Measurements from ENCODE around the gene ITGA11.

Gene ITGA11

DNA sequence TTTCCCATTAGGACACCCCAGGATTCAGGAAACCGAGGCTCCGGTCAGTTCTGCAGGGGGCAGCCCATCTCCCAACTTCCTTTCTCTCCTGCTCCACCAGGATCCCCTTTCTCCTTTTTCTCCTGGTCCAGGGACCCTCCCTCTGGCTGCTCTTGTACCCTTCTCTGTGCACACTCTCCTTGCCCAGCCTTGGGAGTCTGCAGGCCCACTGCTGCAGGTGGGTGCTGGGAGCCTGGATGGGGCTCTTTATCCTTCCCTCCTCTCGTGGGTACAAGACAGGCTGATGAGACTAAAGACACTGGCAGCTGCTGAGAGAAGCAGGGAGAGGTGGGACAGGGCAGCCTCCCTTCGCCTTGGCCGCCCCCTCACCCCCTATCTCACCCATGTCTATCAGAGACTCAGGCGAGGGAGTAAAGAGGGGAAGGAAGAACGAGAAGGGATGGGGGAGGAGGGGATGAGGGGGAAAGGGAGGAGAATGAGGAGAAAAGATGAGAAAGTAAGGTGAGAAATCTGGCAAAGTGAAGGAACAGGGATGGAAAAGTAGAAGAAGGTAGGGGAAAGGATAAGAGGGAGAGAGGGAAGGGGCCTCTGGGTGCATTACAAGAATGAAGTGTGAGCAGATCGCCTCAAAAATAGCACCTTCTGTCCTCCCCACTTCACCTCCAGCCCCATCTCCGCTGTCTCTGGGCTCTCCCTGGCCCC is 45.2 kb downstream of the ITGA11 start:
- DNase-seq = no peak

DNA sequence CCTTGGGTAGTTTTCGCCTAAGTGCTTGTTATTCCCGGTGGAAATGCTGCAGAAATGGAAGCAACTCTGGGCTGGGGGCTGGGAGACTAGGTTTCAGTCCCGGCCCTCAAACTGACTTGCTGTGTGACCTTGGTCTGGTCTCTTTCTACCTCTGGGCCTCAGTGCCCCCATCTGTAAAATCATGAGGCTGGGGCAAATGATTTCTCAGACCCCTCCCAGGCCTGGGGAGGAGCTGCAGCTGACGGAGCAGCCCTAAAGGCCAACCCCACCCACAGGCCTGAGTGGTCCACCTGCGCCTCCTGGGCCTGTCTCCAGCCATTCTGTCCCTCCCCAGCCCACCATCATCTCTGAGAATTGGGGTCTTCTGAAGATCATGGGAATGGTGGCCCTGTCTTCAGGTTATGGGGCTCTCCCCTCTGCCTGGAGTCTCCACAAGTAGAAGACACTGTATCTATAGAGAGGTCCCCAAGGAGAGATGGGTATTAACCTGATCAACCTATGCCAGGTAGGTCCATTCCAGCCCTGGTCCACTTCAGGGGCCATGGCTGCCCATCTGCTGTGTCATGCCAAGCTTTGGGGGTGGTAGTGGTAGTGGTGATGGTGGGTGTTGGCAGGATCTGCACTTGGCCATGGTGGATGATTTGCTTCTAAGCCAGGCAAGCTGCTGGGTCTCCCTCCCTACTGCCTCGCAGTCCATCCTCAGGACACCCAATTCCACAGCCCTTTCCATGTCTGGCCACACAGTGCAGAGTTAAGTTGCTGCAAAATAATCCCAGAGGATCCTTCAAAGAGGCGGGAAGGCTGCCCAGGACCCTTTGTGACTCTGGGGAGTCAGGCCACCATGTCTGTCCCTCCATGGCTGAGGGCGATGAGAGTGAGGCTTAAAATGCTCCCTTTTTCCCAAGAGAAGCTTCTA is 46.0 kb downstream of the ITGA11 start:
- DNase-seq = no peak

DNA sequence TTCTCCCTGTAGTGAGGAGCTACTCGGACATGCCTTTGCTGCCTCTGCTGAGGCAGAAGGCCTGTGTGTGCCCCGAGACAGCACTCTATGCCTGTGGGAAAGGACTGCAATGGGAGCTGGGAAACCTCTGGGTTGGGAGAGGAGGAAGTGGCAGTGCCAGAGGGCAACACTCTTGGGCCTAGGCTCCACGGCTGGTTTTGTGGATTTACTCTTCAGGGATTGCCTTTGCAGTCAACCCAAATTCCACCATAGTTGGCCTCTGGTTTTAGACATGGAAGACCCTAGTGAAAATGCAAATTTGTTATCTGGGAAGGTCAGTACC is 46.8 kb downstream of the ITGA11 start:
- no peak for DNase-seq

DNA sequence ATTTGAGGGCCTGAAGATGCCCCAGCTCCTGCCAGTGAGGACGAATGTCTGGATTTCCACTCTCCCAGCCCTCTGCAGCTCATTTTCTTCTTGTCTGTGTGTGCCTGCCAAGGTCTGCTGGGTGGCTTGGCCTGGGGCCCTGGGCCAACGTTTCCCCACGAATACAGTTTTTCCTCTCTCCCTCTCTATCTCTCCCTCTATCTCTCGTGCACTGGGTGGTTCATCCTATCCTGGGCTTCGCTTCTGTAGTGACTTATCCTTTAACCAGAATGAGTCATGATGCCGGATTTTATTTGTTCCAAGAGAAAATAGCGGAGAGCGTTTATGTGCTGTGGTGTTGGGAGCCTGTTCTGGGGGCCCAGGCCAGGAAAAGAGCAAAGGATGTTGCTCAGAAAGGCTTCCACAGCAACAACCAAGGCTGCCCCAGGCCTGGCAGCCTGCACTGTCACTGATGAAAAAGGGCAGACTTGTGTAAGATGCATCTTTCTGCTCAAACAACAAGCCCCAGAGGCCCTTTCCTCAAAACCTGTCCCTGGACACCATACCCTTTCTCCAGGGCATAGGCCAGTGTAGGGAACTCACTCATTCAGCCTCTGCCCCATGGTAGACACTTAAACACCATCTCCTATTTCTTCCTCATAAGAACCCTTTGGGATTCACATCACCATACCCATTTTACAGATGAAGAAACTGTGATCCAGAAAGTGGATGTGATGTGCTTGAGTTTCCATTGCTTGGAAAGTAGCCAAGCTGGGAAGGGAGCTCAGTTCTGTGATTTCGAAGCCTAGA is 47.3 kb downstream of the ITGA11 start:
- no peak for DNase-seq

DNA sequence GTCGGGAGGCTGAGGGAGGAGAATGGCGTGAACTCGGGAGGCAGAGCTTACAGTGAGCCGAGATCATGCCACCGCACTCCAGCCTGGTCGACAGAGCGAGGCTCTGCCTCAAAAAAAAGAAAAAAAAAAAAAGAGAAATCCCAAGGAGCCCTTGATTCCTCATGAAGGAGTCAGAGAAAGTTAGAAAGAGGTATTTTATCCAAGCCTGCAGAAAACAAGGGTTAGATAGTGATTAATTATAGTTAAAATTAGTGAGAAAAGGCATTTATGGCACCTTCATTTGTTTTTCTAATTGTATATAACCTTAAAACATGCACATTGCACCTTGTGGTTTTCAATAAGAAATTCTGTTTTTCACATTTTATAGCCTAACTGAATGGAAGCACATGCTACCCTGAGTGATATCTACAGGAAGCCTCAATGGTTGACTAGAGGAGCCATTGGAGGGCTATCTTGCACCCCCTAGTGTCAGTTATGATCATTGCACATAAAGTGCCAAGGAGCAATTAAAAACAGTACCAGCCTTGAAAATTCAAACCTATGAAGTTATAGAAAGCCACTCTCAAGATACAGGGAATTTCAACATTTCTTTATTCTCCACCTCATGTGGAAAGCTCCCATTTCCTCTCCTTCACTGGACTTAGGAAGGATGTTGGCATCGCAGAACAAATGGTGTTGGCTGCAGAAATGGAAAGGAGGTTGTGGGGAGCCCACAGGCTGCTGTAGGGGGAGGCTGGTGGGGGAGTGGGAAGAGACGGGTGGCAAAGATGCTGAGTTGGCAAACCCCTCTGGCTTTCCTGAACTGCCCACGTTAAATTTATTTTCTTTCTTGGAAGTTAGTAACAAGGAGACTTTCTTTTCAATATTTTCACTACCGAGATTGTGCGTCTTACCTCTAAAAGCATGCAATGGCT is 48.5 kb downstream of the ITGA11 start:
- peak; percentile 29 for DNase-seq

DNA sequence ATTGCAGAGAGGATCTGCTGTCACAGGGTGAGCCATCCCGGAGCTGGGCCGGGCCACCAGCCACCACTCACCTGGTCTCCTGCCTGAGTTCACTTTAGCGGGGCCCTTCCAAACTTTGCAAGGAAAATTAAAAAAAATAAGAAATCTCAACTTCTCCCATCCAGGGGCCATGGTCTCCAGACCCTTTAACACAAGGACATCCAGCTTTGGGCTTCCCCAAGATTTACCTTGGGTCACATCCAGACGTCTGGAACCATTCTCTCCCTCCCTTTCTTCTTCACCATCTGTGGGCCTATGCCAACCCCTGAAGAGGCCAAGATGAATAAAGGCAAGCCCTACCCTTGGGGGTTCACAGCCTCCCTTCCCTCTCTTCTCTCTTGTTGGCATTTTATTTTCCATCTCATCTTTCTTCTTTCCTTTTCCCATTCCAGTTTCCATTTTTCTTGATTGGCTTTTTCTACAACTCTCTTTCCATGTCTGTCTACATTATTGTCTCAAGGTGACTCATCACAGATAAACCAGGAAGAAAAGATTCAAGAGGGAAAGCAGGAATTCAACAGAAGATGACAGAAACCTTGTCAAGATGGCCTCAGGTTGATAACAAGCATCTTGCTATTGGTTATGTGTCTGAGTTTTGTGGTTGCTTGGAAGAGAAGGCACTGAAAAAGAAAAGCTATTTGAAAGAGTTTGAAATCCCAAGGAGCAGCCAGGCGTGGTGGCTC is 49.5 kb downstream of the ITGA11 start:
- no peak for DNase-seq

DNA sequence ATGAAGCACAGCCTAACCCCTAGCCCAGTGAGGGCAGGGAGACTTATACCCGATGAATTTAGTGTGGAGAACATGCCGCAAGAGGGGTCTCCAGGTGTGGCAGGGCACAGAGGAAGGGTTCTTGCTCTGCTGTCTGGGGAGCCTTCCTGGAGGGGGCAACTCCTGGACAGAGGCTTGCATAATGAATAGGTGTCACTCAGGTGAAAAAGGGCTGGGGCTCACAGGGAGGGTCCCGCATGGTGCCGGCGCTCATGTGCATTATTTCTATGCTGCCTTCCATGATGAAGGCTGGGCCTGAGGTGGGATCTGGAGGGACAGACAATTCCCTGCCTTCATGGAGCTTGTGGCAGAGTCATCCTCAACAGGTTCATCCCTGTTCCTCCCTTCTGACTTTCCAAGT is 51.5 kb downstream of the ITGA11 start:
- DNase-seq = no peak

DNA sequence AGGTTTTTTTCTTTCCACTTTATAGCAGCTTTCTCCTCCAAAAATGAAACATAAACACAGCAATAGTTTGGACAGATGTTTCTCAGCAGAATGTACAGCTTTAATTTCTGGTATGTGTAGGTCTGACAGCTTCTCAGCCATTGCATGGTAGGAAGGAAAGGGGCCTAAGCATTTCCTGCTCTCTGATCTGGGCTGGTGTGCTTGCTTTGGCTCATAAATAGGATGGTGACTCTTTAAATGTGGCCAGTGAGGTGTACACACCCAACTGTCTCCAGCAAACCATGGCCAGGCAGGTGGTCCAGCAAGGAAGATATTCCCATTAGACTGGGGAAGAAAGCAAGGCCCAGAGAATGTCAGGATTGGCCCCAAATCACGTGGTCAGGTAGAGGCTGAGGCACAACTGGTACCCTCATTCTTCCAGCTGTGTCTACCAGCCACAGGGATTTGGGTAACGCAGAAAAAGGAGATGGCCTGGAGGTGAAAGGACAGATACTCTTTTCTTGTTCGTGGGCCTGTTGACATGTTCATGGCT is 52.1 kb downstream of the ITGA11 start:
- no peak for DNase-seq

DNA sequence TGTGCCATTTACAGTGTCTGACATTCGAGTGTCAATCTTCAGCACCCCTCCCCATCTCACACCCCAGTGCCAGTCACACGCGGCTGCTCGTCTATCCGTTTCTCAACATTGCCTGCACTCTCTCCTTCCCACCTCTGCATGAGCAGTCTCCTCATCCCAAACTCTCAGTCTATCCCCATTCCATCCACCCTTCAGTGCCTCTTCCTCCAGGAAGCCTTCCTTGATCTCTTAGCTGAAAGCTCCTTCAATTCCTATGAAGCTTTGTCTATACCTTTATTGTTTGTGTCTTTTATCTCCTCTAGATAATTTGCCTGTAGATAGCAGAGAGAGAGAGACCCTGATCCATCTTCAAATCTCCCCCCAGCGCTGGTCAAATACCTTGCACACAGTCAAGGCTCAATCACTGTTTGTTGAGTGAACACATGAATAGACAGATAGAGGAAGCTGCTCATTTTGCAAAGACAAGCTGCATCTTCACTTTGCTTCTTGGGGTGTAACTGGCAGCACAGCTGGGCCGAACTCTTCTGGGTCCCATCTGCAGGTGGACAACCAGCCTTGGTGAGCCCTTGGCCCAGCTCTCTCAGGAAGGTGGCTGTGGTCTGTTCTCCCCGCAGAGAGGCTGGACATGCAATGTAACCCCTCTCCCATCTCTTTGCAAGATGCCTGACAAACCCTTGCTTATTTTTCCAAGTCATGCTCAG is 52.8 kb downstream of the ITGA11 start:
- no peak for DNase-seq

DNA sequence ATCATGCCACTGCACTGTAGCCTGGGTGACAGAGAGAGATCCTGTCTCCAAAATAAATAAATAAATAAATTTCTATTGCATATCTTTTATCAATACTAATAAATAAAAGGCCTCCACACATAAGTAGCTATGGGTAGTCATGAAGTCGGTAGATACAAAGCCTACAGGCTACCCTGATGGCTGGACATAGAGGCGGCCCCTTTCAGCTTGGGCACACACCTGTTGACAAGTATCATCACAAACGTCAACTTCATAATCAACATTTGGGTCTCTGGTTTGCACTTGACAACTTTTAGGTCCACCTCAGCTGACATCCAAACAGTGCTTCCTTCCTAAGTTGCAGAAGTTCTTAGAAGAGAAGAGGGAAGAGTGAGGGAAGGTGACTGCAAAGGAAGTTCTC is 53.4 kb downstream of the ITGA11 start:
- DNase-seq = no peak

DNA sequence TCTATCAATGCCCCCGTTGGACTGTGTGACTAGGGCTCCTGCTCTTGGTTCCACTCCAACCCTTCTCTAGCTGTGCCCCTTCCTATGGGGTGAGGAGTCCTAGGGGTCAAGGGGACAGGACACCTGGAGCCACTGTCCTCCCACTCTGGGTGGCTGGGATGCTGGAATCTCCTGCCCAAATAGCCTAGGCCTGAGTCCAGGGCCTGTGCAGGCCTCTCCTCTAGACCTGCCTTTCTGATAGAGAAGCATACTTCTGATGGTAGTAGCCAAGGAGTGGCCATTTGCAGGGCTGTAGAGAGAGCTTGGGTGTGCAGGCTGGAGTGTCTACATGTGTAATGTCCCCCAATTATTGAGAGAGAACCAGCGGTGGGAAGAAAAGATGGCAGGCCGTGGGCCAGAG is 54.2 kb downstream of the ITGA11 start:
- DNase-seq = no peak

DNA sequence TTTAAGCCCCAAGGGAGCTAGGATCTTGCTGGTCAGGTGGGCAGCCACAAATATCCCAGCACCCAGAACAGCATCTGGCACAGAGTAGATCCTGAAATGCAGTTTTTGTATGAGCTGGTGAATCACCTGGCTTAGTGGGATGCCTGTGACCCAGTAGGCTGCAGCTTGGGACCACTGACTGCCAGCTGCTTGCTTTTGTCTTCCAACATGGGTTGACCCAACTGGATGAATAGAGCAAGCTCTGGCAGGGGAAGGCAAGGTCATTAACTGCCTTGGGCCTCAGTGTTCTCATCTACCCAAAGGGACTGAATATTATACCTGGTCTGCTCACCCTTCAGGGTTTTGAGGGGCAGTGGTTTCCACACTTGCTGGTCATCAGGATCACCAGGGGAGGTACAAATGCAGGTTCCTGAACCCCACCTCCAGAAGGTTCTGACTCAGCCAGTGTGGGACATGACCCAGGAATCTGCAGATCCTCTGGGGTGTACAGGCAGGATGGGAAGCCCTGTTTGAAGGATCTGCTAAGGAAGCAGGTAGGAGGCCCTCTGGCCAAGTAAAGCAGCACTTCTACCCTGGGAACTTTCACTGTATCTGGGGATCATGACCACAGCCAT is 55.4 kb downstream of the ITGA11 start:
- DNase-seq = no peak

DNA sequence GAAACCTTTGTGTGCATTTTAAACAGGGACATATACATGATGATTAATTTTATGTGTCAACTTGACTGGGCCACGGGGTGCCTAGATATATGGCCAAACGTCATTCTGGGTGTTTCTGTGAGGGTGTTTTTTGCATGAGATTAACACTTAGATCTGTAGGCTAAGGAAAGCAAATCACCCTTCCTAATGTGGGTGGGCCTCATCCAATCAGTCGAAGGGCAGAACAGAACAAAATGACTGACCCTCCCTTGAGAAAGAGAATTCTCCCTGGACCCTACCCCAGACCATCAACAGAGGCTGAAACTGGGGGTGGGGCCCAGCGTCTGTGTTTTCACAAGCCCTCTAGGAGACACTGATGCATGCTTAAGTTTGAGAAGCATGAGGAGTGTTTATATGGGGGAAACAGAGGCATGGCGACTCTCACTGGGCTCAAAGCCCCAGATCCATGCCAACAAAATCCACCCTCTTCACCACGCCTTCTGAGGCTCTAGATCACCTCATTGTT is 56.2 kb downstream of the ITGA11 start:
- DNase-seq = no peak

DNA sequence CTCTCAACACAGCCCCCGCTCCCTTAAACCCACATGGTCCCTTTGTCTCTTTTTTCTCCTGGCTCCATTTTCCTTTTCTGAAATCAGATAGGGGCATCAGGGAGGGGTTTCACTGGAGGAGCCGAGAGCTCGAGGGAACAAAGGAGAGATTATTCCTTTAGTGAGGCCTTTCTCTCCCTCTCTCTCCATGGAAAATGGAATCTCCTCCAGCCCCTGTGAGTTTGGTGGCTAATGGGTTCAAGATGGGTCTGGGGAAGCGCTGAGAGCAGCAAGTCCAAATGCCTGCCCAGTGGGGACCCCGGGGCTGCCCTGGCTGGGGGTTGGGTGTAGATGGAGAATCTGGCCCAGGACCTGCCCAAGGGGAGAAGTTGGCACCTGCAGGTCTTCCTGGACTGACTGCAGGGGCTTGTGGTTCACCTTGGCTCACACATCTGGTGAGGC is 56.8 kb downstream of the ITGA11 start:
- DNase-seq = no peak

DNA sequence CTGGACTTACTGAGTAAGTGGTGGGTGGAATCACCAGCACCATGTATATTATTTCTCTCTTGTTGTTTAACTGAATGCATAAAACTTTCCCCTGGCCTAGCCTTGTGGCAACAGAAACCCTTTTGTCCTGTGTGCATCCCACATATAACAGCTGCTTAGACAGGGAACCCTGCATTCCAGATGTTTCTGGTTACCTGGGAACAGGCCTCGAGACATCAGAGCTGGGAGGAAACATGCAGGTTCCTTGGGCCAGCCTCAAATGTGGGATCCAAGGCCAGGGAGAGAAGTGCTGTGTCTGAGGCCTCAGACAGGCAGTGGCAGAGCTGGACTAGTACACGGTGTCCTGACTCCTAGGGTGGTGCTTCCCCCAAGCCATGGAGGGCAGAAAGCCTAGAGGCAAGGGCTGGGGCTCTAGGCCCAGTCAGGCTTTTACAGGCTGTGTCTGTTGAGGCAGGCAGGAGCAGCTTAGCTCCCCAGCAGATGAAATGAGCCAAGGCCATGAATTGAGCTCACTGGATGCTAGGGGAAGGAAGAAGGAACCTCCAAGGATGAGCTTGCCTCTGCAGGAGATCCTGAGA is 57.7 kb downstream of the ITGA11 start:
- DNase-seq = no peak

DNA sequence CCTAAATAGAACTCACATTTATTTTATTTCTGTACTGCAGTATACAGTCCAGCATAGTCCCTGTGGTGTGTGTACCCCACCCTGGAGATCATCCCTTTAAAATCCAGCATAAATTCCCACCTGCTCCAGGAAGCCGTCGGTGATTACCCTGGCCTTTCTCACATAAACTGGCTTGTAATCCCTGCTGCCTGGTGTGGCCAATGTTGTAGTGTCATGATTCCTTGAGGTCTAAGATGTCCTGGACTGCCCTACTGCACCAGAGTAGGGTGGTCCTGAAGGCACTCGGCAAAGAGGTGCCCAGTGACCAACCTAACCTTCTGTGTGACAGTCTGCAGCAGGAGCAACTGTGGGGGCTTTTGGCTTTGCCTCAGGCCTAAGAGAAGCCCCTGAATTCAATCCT is 58.9 kb downstream of the ITGA11 start:
- no peak for DNase-seq

DNA sequence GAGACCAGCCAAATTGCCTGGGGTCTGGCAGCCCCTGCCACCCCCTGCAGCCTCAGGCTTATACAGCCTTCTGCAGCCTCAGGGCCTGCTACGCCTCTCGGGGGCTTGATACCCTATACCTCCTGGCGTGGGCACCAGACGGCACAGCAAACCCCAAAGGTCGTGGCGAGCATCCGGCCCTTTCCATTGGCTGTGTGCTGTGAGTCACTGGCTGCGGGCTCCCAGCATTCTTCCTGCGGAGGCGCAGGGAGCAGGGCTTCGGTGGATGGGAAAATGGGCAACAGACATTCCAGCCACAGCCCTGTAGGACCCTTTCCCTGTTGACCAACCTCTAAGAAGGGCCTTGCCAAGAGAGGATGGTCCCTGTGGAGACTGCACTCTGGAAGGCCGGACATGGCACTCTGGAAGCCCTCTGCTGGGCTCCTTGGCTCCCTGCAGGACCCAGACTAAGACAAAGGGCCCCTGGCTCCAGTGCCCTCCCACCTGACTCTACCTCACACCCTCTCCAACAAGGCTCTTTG is 59.6 kb downstream of the ITGA11 start:
- DNase-seq = no peak

DNA sequence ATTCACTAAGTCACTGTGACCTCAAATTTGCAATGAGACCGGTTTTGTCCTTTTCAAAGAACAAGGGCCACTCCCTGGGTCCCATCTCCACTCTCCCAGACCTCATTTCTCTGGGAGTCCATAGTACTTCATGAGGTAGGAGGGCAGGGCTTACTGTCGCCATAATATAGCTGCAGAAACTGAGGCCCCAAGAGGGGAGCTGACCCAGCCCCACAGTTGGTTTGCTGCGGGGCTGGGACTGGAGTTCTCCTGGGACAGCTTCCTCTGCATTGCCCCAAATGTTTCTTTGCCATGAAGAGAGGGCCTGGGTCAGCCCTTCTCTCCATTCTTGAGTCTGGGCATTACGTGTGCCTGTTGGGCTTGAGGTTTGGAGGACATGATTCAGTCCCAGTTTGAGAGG is 60.1 kb downstream of the ITGA11 start:
- no peak for DNase-seq

DNA sequence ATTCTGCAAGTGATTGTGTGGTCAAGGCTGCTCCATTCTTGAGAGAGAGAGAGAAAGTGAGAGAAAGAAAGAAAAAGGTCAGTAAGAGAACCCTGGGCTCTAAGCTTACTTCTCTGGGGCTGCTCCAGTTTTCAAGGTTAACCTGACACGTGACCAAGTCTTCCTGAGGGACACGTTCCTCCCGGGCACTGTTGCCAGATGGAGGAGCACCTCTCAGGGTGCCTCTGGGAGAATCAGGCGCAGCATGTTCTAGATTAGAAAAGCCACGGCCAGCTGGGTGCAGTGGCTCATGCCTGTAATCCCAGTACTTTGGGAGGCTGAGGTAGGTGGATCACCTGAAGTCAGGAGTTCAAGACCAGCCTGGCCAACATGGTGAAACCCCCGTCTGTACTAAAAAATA is 60.8 kb downstream of the ITGA11 start:
- peak; percentile 90 for DNase-seq

DNA sequence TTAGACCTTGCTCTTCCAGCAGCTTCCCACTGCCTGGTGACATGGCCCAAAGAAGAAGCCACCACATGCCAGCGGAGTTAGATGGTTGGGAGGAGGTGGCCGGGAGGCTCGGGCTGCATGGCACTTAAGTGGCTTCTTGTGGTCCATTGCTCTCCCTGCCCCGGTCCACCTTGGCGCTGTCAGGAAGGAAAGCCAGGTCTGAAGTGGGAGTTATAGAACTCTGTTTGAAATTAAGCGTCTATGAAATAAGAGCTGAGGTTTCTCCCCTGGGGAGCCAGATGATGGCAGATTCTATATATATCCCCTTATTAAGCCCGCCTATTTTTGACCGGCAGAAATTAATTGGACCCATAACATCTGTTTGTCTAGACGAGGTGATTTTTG is 61.2 kb downstream of the ITGA11 start:
- peak; percentile 90 for DNase-seq
